Stimulated activated CD4-positive, alpha-beta T cell treated with anti-CD3 and anti-CD28 coated beads, Interleukin-2, amount 100 ng/mL, for 48 hours (primary cell): ENCODE results near the gene AAMP.
"Not testable (repeated sequence)": the region's sequence is repeated elsewhere in the genome, so short reads cannot be mapped to it uniquely, and the experiment has no call there.

Experiments used
- DNase-seq, 2 donors: peaks; one replicate each; pipeline ENCODE4 v3.0.0-alpha.2; 2020

The AAMP gene

DNA sequence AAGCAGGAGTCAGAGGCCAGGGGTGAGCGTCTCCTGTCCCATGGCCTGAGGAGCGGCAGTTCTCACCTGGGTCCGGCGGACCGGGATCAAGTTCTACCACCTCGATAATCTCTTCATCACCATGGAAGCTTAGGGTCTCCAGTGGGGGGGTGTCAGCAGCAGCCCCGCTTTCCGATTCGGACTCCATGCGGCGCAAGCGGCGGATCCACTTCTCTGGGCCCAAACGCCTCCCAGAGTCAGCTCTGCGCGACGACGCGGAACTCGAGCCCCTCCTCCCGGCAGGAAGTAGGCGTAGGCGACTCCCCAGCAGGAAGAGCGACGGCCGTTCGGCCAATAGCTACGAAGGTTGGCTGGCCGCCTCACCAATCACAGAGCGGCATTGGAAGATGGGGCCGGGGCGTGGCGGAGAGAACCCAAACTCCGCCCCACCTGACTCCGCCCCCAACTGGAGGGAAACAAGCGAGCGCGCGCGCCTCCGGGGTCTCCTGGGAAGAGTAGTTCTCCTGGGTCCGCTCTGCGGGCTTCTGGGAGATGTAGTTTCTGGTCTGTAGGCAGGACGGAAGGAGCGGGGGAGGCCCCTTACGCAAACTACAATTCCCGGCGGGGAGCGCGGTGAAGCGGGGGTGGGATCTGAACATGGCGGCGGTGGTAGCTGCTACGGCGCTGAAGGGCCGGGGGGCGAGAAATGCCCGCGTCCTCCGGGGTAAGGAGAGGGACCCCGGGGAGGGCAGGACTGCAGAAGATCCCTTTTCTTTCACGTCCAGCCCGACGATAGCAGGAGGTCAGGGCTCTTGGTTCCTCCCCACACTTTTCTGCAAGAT, at the start of gene AAMP, which contains the start of gene PNKD:
Gene AAMP, minus strand, starts transcription at position 238 of the 821 bp plus-strand sequence. Its CDS starts 51 bp downstream, at position 187.
Gene PNKD, plus strand, starts transcription at position 620 of the 821 bp plus-strand sequence. Its CDS starts 17 bp downstream, at position 637.
- peak; percentile 100 for DNase-seq

DNA sequence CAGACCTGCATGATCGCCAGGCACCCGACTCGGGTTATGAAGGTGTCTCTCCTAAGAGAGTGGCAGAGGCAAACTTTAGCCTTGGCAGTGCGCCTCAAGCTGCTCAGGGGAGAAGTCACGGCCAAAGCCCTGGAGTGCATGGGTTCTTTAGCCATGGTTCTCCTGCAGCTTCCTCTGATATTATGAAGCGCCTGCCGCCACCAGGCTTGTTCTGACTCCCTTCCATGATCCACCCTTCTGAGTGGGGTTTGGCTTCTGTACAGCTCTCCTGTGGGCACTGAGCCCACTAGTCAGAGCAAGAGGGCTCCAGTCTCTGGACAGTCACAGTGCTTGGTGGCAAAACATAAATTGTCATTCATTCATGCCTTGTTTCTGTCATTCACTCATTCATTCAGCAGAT, 48.3 kb upstream of the AAMP start:
- no peak for DNase-seq

DNA sequence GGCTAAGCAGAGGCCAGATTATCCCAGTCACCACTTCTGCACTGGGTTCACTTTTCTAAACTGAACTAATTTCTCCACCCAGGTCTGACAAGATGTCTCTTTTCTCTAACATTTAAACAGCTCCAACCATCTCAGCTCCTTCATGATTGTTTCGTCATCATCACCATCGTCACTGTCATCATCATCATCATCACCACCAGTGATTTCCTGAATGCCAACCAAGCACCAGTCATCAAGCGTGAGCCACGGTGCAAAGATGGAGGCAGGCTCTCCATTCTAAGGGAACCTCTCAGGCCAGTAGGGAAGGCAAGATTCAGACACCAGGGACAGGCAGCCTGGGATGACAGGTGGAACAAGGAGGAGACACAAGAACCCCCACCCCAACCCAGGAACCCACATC, 47.9 kb upstream of the AAMP start:
- DNase-seq: no peak

- DNase-seq: no peak
Observed at GRCh38 chr2:218317303-218317630, 47.3 kb upstream of the AAMP start.

DNA sequence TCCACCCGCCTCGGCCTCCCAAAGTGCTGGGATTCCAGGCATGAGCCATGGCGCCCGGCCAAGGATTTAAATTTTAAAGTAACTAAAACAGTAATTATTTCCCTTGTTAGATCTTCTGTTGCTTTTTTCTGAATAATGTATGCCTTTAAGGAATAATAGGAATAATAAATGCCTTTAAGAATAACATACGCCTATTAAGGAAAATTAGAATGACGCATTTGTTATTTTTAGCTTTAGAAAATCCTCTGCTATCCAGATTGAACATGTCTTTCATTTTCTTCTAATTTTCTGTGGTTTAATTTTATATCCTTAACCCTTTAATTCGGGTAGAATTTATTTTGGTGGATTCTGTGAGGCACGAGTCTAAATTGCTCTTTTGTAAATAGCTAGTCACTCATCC, 45.5 kb upstream of the AAMP start:
- DNase-seq: no peak

GRCh38 chr2:218314764-218315163, 44.8 kb upstream of the AAMP start:
- DNase-seq: not testable (repeated sequence)

GRCh38 chr2:218313356-218313755, 43.4 kb upstream of the AAMP start:
- DNase-seq: no peak

DNA sequence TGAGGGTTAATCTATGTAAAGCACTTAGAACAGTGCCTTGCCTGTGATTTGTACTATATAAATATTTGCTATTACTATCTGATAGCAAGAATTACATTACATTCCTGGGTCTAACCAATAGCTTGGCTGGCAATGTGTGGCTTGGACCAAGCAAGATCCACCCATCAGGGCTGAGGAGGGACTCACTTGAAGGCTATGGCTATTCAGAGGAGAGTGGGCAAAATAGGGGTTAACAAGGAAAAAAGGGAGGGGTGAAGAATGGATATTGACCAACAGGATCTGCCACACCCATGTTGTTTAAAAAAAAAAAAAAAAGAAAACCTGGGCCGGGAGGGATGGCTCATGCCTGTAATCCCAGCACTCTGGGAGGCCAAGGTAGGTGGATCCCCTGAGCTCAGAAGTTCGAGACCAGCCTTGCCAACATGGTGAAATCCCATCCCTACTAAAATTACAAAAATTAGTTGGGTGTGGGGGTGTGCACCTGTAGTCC, 42.4 kb upstream of the AAMP start:
- no peak for DNase-seq

DNA sequence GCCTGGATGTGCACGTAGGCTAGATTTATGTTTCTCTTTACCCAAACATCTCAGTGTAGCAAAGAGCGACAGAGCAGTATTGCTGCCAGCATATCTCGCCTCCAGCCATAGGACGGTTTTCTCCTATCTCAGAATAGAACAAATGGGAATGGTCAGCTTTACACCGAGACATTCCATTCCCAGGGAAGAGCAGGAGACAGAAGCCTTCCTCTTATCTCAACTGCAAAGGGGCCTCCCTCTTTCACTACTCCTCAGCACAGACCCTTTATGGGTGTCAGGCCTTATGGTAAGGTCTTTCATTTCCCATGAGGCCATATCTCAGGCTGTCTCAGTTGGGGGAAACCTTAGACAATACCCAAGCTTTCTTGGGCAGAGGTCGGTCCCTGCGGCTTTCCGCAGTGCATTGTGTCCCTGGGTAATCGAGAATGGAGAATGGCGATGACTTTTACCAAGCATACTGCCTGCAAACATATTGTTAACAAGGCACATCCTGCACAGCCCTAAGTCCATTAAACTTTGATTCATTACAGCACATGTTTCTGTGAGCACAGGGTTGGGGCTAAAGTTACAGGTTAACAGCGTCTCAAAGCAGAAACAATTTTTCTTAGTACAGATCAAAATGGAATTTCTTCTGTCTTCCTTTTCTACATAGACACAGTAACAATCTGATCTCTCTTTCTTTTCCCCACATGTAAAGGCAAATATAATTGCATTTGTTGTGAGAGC, 41.8 kb upstream of the AAMP start:
- not testable (repeated sequence) for DNase-seq

GRCh38 chr2:218310853-218311540, 41.1 kb upstream of the AAMP start:
- no peak for DNase-seq

GRCh38 chr2:218307415-218308090, 37.6 kb upstream of the AAMP start:
- no peak for DNase-seq

- DNase-seq: no peak
Observed at GRCh38 chr2:218306184-218306920, 36.4 kb upstream of the AAMP start.

GRCh38 chr2:218305383-218305782, 35.4 kb upstream of the AAMP start:
- DNase-seq: no peak

GRCh38 chr2:218301176-218301819, 31.4 kb upstream of the AAMP start:
- DNase-seq: peak; percentile 89 to 91

GRCh38 chr2:218300141-218300540, 30.2 kb upstream of the AAMP start:
- no peak for DNase-seq

- no peak for DNase-seq
Observed at GRCh38 chr2:218298314-218298875, 28.5 kb upstream of the AAMP start.

DNA sequence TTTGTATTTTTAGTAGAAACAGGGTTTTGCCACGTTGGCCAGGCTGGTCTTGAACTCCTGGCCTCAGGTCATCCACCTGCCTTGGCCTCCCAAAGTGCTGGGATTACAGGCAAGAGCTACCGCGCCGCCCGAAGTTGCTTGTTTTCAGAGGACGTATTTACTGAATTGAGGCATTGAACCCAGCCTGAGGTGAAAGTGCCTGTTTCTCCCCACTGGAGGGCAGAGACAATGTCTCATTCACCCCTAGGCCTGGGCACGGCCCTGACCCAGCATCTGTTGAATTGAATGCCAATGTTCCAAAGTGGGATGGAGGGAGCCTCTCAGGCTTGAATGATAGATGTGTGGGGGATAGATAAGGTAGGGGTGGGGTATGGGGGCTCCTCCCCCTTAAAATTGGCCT, 26.9 kb upstream of the AAMP start:
- no peak for DNase-seq

DNA sequence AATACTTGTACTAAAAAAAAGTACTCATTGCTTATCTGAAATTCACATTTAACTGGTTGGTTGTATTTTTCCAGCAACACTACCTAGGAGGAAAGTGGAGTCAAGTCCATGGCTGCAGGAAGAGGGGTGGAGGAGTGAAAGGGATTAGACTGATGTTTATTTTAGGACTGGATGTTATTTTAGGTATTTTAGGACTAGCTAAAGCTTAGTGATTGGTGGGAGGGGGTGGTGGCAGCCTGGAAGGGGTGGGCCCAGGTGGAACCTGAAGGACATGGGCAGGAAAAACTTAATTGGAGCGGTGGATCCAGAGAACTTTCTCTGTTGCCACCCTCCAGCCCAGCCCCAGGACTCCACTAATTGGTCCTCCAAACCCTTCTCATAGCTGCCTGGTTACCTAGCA, 26.3 kb upstream of the AAMP start:
- no peak for DNase-seq

DNA sequence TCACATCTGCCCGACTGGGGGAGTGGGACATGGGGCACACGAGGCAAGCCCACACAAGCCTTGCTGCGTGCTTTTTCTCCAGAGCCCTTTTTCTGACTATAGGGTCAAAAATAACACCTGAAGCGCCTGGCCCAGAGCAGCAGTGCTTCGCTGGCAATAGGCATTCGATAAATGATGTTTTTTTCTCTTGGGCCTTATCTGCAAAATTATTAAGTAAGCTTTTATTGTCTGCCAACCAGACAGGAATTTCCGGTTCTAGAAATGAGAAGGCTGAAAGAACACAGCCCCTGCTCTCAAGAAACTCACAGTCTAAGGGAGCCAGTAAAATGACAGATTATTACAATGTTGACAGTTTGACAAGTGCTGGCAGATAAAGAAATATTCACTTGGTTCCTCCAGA, 25.1 kb upstream of the AAMP start:
- DNase-seq: no peak

- DNase-seq: no peak
Observed at GRCh38 chr2:218294430-218295022, 24.6 kb upstream of the AAMP start.
